ENCODE measurements around the gene MRPS6.

GRCh38 chr21:34091607-34092006 lies 18.2 kb downstream of the MRPS6 start:
- TF ChIP-seq CTCF (IDR thresholded peaks at IDR 0.05; ENCODE audit: low read depth, low read length, poor library complexity, severe bottlenecking) (peak; percentile 41), EZH2phosphoT487 (IDR thresholded peaks at IDR 0.05; ENCODE audit: borderline replicate concordance, low read length) (no peak)
